Activated B cell treated with CpG ODN at 0.5 μM for 24 hours (primary cell): ENCODE data around the gene GIT1. TPM values are rescaled to one million over a fixed set of nuclear protein-coding genes. Genes with fewer than 3 reads are reported as not detected.

Experiments
- ATAC-seq: fragments of 200-7000 bp; cut with Tn5 transposase; one replicate; pipeline ENCODE4 v1.10.0; 2021; ENCODE audit warnings: low read depth, mild to moderate bottlenecking, moderate library complexity
- CTCF ChIA-PET: fragments of 350-600 bp; sonication (Branson Sonifier 250); formaldehyde crosslinking; loops from one replicate; lab custom pipeline; 2021; ENCODE audit warnings: antibody characterized with exemption; lab: Charles Lee
- POLR2A ChIA-PET: fragments of 350-600 bp; sonication (Branson Sonifier 250); formaldehyde crosslinking; loops from one replicate; lab custom pipeline; 2021; ENCODE audit warnings: antibody characterized with exemption; lab: Charles Lee
- DNase-seq: peaks from one replicate; pipeline ENCODE4 v3.0.0; 2022
- H3K27ac Mint-ChIP-seq: one replicate; pipeline ENCODE4 v1.8.0; 2020; ENCODE audit warnings: mixed read lengths
- H3K27me3 Mint-ChIP-seq: one replicate; pipeline ENCODE4 v1.8.0; 2021; ENCODE audit warnings: mixed read lengths
- H3K36me3 Mint-ChIP-seq: one replicate; pipeline ENCODE4 v1.8.0; 2021; ENCODE audit warnings: low read depth, mixed read lengths
- H3K4me1 Mint-ChIP-seq: one replicate; pipeline ENCODE4 v1.8.0; 2021; ENCODE audit warnings: mixed read lengths
- H3K4me3 Mint-ChIP-seq: one replicate; pipeline ENCODE4 v1.8.0; 2020; ENCODE audit warnings: mild to moderate bottlenecking, mixed read lengths
- H3K9me3 Mint-ChIP-seq: one replicate; pipeline ENCODE4 v1.8.0; 2020; ENCODE audit warnings: mixed read lengths
- CTCF ChIP-seq: fragments of 200-600 bp; IDR thresholded peaks from one replicate; pipeline ENCODE4 v1.8.0; 2022; ENCODE audit warnings: antibody characterized with exemption, mild to moderate bottlenecking
- intact Hi-C: fragments of 100-400 bp; cut with micrococcal nuclease; formaldehyde crosslinking; loops from one replicate; pipeline ENCODE4 v1.15.1; 2024
- total RNA-seq: library from RNA; stranded (reverse); gene quantifications from 2 replicates; pipeline ENCODE4 v1.2.3, GENCODE V29; 2022

Gene GIT1
- total RNA-seq, 1 donor from 2014 or later, result 45.3 TPM

GRCh38 chr17:29587591-29587990, 1.9 kb downstream of the GIT1 start:
- H3K27ac Mint-ChIP-seq, result peak overlapping the region; percentile 83
- DNase-seq (no peak), ATAC-seq (no peak)
- intact Hi-C loops, result loop anchor here (5.0 kb wide), 1 partner anchor 1235 kb away; the partner anchor contains the start of gene CRLF3
- ChIA-PET POLR2A (interaction anchor here (0.8 to 1.1 kb wide), 3 partner anchors 11 to 119 kb away, joined by 3 to 5 read pairs (median 3); no protein-coding TSS in a partner anchor), CTCF (interaction anchor here (1.5 to 1.8 kb wide), 3 partner anchors 26 to 52 kb away, joined by 3 to 10 read pairs (median 4); no protein-coding TSS in a partner anchor)
- H3K36me3 Mint-ChIP-seq, result peaks cover 5% of the 10 kb centered on the region
- TF ChIP-seq CTCF, result no peak
- H3K4me3 Mint-ChIP-seq, result peak overlapping the region; percentile 87
- no peaks in the 10 kb centered on the region for H3K27me3 Mint-ChIP-seq
- peaks cover 77% of the 10 kb centered on the region for H3K4me1 Mint-ChIP-seq
- no peaks in the 10 kb centered on the region for H3K9me3 Mint-ChIP-seq

GRCh38 chr17:29586676-29587469, 2.6 kb downstream of the GIT1 start:
- no peak for DNase-seq
- Mint-ChIP-seq H3K9me3 (no peaks in the 10 kb centered on the region), H3K4me3 (no peak overlapping the region), H3K4me1 (peaks cover 70% of the 10 kb centered on the region), H3K36me3 (peaks cover 12% of the 10 kb centered on the region), H3K27ac (peak overlapping the region; percentile 83), H3K27me3 (no peaks in the 10 kb centered on the region)
- no peak for ATAC-seq
- no peak for TF ChIP-seq CTCF
- ChIA-PET CTCF (interaction anchor here (1.8 to 3.0 kb wide), 2 partner anchors 30 to 31 kb away, joined by 10 to 12 read pairs; no protein-coding TSS in a partner anchor), POLR2A (interaction anchor here (0.6 to 0.9 kb wide), 3 partner anchors 11 to 31 kb away, joined by 3 read pairs; no protein-coding TSS in a partner anchor)
- intact Hi-C loops, result loop anchor here (5.0 kb wide), 1 partner anchor 1235 kb away; the partner anchor contains the start of gene CRLF3

GRCh38 chr17:29585080-29585751, 4.2 kb downstream of the GIT1 start:
- POLR2A ChIA-PET, result interaction anchor here (0.5 to 0.7 kb wide), 2 partner anchors 17 to 161 kb away, joined by 3 to 12 read pairs; partner anchors contain the start of gene TP53I13
- Mint-ChIP-seq H3K27ac (peak overlapping the region; percentile 71), H3K9me3 (no peaks in the 10 kb centered on the region), H3K27me3 (no peaks in the 10 kb centered on the region), H3K4me3 (no peak overlapping the region), H3K4me1 (peaks cover 57% of the 10 kb centered on the region), H3K36me3 (peaks cover 15% of the 10 kb centered on the region)
- ATAC-seq (no peak), DNase-seq (no peak)
- TF ChIP-seq CTCF, result no peak
- intact Hi-C loops, result loop anchor here (5.0 kb wide), 1 partner anchor 1237 kb away; the partner anchor contains the start of gene CRLF3
- CTCF ChIA-PET, result interaction anchor here (0.7 to 3.0 kb wide), 2 partner anchors 23 to 32 kb away, joined by 5 to 12 read pairs; no protein-coding TSS in a partner anchor

- DNase-seq (no peak), ATAC-seq (no peak)
- Mint-ChIP-seq H3K4me3 (peak overlapping the region; percentile 44), H3K9me3 (no peaks in the 10 kb centered on the region), H3K4me1 (peaks cover 53% of the 10 kb centered on the region), H3K27ac (peak overlapping the region; percentile 71), H3K27me3 (no peaks in the 10 kb centered on the region), H3K36me3 (peaks cover 17% of the 10 kb centered on the region)
- intact Hi-C loops, result loop anchor here (5.0 kb wide), 1 partner anchor 1238 kb away; the partner anchor contains the start of gene CRLF3
- CTCF ChIA-PET, result interaction anchor here (0.7 to 3.0 kb wide), 4 partner anchors 8 to 33 kb away, joined by 4 to 12 read pairs (median 5); partner anchors contain the start of genes ABHD15 and ANKRD13B
- POLR2A ChIA-PET, result interaction anchor here (0.7 to 1.1 kb wide), 3 partner anchors 16 to 33 kb away, joined by 3 to 4 read pairs (median 3); partner anchors contain the start of gene TP53I13
- TF ChIP-seq CTCF, result no peak
Measured at GRCh38 chr17:29584452-29585079, 4.9 kb downstream of the GIT1 start.
